ENCODE results near the gene DGKZ.

Gene DGKZ

DNA sequence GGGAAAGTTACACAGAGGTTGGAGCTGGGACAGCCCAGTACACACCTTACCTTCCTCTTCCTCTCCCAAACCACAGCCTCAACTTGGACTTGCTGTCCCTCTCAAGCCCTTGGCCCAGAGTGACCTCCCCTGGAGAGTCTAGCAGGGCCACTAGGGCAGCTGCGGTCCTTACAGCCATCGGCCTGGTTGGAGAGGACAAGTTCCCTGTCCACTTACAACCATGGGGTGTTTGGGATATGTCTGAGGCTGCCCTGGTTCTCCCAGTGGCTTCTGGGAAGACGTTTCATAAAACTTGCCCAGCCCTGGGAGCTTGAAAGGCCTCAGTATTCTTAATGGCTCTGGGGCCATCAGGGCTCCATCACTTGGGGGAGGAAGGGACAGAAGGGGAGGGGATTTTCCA, 13.1 kb upstream of the DGKZ start:
- 0 out of 2 replicates have a peak overlapping the region, but pooled peaks have one; percentile 37 for H3K27ac ChIP-seq
- TF ChIP-seq, protein P1, sequence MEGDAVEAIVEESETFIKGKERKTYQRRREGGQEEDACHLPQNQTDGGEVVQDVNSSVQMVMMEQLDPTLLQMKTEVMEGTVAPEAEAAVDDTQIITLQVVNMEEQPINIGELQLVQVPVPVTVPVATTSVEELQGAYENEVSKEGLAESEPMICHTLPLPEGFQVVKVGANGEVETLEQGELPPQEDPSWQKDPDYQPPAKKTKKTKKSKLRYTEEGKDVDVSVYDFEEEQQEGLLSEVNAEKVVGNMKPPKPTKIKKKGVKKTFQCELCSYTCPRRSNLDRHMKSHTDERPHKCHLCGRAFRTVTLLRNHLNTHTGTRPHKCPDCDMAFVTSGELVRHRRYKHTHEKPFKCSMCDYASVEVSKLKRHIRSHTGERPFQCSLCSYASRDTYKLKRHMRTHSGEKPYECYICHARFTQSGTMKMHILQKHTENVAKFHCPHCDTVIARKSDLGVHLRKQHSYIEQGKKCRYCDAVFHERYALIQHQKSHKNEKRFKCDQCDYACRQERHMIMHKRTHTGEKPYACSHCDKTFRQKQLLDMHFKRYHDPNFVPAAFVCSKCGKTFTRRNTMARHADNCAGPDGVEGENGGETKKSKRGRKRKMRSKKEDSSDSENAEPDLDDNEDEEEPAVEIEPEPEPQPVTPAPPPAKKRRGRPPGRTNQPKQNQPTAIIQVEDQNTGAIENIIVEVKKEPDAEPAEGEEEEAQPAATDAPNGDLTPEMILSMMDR (IDR thresholded peaks at IDR 0.05): no peak
- TF ChIP-seq ZFX (IDR thresholded peaks at IDR 0.05; ENCODE audit: borderline replicate concordance): no peak

- peak overlapping the region; percentile 36 for H3K27ac ChIP-seq
These were observed 12.0 kb upstream of the DGKZ start for GRCh38 chr11:46335271-46335670.

DNA sequence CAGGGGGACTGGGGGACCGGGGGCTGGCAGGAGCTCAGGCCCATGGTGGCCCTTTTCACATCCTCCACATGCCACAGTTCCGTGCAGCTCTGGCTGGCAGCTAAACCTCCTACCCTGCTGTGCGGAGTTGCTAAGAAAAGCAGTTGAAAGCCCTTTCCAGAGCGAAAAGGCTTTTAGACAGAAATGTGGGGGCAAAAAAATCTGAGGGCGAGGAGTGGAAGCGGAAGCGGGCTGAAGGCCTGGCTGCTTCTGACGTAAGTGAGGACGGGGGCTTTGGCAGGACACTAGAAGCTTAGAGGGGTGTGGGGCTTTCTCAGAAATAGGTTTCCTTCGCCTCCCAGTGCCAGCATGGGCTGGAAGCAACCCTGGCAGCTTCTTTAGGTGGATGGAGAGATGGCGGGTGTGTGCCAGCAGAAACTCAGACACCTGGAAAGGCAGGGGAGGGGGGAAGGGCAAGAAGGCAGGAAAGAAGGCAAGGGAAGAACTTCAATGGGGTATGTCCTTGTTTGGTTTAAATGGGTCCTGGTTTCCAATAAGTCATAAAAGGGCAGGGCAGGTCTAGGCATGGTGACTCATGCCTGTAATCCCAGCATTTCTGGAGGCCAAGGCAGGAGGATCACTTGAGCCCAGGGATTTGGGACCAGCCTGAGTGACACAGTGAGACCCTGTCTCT, 11.2 kb upstream of the DGKZ start:
- peak overlapping the region; percentile 36 for H3K27ac ChIP-seq
- TF ChIP-seq ZFX (IDR thresholded peaks at IDR 0.05; ENCODE audit: borderline replicate concordance): no peak
- TF ChIP-seq, protein P1 (IDR thresholded peaks at IDR 0.05): no peak

More at GRCh38 chr11:46335271-46335670, 12.0 kb upstream of the DGKZ start:
- TF ChIP-seq ZFX (IDR thresholded peaks at IDR 0.05; ENCODE audit: borderline replicate concordance): no peak
- TF ChIP-seq, protein P1 (IDR thresholded peaks at IDR 0.05): no peak

DNA sequence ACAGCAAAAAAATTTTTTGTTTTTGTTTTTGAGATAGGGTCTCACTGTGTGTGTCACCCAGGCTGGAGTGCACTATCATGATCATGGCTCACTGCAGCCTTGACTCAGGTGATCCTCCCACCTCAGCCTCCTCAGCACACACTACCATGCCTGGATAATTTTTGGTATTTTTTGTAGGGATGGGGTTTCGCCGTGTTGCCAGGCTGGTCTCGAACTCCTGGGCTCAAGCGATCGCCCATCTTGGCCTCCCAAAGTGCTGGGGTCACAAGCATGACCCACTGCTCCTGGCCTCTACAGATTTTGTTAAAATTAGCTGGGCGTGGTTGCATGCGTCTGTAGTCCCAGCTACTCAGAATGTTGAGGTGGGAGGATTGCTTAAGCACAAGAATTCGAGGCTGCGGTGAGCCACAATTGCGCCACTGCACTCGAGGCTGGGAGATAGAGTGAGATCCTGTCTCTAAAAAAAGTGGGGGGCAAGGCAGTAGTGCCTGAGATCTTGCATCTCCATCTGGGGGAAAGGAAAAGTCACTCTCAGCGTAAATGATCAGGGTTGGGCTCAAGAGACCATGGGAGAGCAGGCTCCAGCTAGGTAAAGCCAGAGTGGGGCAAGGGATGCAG, 10.6 kb upstream of the DGKZ start:
- H3K27ac ChIP-seq: peak overlapping the region; percentile 100
- TF ChIP-seq, protein P1 (IDR thresholded peaks at IDR 0.05): no peak
- no peak for TF ChIP-seq ZFX (IDR thresholded peaks at IDR 0.05; ENCODE audit: borderline replicate concordance)

DNA sequence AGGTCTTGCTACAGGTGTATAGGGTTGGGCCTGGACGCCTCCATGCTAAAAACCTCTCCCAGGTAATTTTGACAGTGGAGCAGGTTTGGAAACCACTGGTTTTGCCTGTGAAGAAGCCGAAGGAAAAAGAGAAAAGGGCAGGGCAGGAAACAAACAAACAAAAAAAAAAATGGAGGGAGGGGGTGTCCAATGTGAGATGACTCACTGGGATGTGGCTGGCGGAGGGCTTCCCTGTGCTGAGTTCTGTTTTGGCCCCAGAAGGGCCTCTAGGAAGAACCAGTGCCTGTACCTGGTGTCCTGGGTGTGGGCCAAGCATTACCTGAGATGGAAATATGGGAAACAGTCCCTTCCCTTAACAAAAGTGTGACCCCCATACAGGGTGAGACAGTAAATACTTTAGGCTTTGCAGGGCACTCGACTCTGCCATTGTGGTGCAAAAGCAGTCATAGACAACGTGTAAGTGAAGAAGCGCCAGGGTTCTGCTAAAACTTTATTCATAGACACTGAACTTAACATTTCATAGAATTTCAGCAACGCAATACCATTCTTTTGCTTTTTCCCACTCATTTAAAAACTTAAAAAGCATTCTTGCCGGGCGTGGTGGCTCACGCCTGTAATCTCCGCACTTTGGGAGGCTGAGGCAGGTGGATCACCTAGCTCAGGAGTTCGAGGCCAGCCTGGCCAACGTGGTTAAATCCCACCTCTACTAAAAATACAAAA, 9.5 kb upstream of the DGKZ start:
- no peak for TF ChIP-seq ZFX (IDR thresholded peaks at IDR 0.05; ENCODE audit: borderline replicate concordance)
- TF ChIP-seq, protein P1 (IDR thresholded peaks at IDR 0.05): no peak
- peak overlapping the region; percentile 100 for H3K27ac ChIP-seq

DNA sequence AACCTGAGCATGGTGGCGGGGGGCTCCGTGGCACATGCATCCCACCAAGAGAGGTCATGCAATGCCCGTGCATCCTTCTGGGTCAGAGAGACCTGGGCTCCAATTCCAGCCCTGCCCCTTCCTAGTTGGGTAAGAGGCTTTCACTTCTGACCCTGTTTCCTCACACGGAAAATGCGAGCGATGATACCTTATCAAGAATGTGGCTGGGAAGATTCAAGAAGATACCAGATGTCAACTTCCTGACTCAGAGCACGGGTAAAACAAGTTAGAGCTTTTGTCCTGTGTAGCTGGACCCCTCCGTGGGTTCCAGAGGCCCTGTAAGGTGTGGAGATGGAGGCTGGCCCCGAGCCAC, 8.7 kb upstream of the DGKZ start:
- TF ChIP-seq, protein P1 (IDR thresholded peaks at IDR 0.05): no peak
- TF ChIP-seq ZFX (IDR thresholded peaks at IDR 0.05; ENCODE audit: borderline replicate concordance): no peak
- peak overlapping the region; percentile 100 for H3K27ac ChIP-seq

All from 22Rv1 (cell line).